ENCODE results near the gene OXSM. TPM values are rescaled to one million over a fixed set of nuclear protein-coding genes. Genes with fewer than 3 reads are reported as not detected.

Gene OXSM
- total and polyA plus RNA-seq, 2 donors from 2014 or later: 13.4 to 21.4 TPM

DNA sequence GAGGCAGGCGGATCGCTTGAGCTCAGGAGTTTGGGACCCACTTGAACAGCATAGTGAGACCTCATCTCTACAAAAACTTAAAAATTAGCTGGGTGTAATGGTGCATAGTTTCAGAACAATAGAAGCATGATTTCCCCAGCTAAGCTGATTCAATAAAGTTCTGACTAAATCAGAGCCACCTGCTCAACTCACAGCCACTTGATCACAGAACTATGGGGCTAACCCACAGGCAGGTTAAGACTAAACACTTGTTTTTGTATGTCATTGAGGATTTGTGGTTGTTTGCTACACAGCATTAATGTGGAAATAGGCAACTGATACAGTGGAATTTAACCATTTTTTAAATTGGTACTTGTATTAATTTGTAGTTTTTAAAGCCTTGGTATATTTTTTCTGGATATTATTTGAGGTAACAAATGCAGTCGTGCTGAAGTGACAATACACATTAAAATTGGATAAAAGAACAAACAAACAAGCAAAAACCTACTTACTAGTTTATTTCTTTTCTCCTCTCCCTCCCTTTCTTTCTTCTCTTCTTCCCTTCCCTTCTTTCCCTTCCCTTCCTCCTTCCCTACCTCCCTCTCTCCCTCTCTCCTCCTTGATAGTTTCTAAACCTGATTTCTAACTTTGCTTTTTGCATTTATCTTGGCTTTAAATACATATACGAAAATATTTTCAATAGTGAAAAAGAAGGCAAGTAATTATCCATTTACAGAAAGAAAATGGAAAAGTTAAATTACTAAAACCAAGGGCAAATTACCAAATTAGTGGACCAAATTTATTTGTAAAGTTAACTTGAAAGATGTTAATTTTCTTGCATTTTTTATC is 32.1 kb downstream of the OXSM start:
- H3K27ac ChIP-seq (ENCODE audit: low read depth in 2 of 2, low read length in 2 of 2): no peak overlapping the region
- H3K27me3 ChIP-seq (ENCODE audit: control insufficient read depth, insufficient read depth, low read length): no peaks in the 10 kb centered on the region
- H3K4me3 ChIP-seq (ENCODE audit: low read length in 3 of 3): no peak overlapping the region
- no peak for DNase-seq
- no peak for TF ChIP-seq CTCF (IDR thresholded peaks at IDR 0.05; ENCODE audit: borderline replicate concordance, extremely low read depth, insufficient read depth)
- no peak overlapping the region for H3K9ac ChIP-seq (ENCODE audit: low read length in 3 of 3)
- intact Hi-C loops (cut with DNase I): no loop called here
- no peaks in the 10 kb centered on the region for H3K36me3 ChIP-seq (ENCODE audit: control insufficient read depth in 2 of 3, insufficient read depth in 3 of 3, low read length in 3 of 3)
- FAIRE-seq: no peak
- no peaks in the 10 kb centered on the region for H3K4me1 ChIP-seq (ENCODE audit: control insufficient read depth in 2 of 3, insufficient read depth in 2 of 3, low read depth in 1 of 3, low read length in 3 of 3)
- no peaks in the 10 kb centered on the region for H3K9me3 ChIP-seq (ENCODE audit: control insufficient read depth in 2 of 3, insufficient read depth in 1 of 3, low read length in 3 of 3)

DNA sequence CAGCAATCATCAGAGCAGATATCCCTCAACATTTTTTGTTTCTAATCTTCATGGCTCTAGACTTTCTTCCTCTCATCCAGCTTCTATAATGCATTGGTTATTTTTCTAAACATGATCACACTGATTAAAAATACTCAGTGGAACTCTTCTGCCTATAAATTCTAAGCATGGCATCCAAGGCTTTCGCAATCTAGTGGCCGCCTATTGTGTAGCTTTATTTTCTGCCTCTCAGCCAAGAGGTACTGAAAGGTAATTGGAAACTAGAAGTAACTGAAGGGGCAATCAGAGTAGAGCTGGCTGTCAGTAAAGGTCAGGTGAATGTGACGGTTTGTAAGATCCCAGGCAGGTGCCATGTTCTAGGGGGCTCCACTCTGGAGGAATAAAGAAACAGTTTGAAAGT is 33.4 kb downstream of the OXSM start:
- TF ChIP-seq CTCF (IDR thresholded peaks at IDR 0.05; ENCODE audit: borderline replicate concordance, extremely low read depth, insufficient read depth): no peak
- H3K9ac ChIP-seq (ENCODE audit: low read length in 3 of 3): no peak overlapping the region
- H3K4me1 ChIP-seq (ENCODE audit: control insufficient read depth in 2 of 3, insufficient read depth in 2 of 3, low read depth in 1 of 3, low read length in 3 of 3): no peaks in the 10 kb centered on the region
- FAIRE-seq: no peak
- H3K4me3 ChIP-seq (ENCODE audit: low read length in 3 of 3): no peak overlapping the region
- H3K9me3 ChIP-seq (ENCODE audit: control insufficient read depth in 2 of 3, insufficient read depth in 1 of 3, low read length in 3 of 3): no peaks in the 10 kb centered on the region
- no peaks in the 10 kb centered on the region for H3K36me3 ChIP-seq (ENCODE audit: control insufficient read depth in 2 of 3, insufficient read depth in 3 of 3, low read length in 3 of 3)
- no peak overlapping the region for H3K27ac ChIP-seq (ENCODE audit: low read depth in 2 of 2, low read length in 2 of 2)
- intact Hi-C loops (cut with DNase I): no loop called here
- no peaks in the 10 kb centered on the region for H3K27me3 ChIP-seq (ENCODE audit: control insufficient read depth, insufficient read depth, low read length)
- DNase-seq: no peak

DNA sequence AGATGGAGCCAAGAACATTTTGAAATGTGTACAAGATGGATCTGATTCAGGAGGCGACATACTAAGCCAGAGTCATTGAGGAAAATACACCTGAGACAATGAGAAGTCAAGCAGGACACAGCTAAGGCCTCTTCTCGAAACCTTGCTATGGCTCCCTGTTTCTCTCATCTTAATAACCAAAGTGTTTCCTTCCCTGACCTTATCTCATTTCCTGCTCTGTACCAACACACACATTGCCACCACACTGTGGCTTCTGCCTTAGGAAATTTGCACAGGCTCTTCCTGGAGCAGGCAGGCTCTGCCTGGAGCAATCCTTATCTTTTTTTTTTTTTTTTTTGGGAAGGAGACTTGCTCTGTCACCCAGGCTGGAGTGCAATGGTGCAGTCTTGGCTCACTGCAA is 36.6 kb downstream of the OXSM start:
- Histone ChIP-seq H3K36me3 (ENCODE audit: control insufficient read depth in 2 of 3, insufficient read depth in 3 of 3, low read length in 3 of 3) (no peaks in the 10 kb centered on the region), H3K4me3 (ENCODE audit: low read length in 3 of 3) (no peak overlapping the region), H3K4me1 (ENCODE audit: control insufficient read depth in 2 of 3, insufficient read depth in 2 of 3, low read depth in 1 of 3, low read length in 3 of 3) (no peaks in the 10 kb centered on the region), H3K27me3 (ENCODE audit: control insufficient read depth, insufficient read depth, low read length) (no peaks in the 10 kb centered on the region), H3K27ac (ENCODE audit: low read depth in 2 of 2, low read length in 2 of 2) (no peak overlapping the region), H3K9me3 (ENCODE audit: control insufficient read depth in 2 of 3, insufficient read depth in 1 of 3, low read length in 3 of 3) (no peaks in the 10 kb centered on the region), H3K9ac (ENCODE audit: low read length in 3 of 3) (no peak overlapping the region)
- no peak for TF ChIP-seq CTCF (IDR thresholded peaks at IDR 0.05; ENCODE audit: borderline replicate concordance, extremely low read depth, insufficient read depth)
- DNase-seq: no peak
- intact Hi-C loops (cut with DNase I): no loop called here
- no peak for FAIRE-seq
